HG03432 (cell line): ENCODE measurements around the gene CCDC148.
"Not testable (repeated sequence)": the region's sequence is repeated elsewhere in the genome, so short reads cannot be mapped to it uniquely, and the experiment has no call there.

Experiments used
- ATAC-seq: cut with Tn5 transposase; IDR thresholded peaks from one replicate; pipeline ENCODE4 v1.9.1; 2021; ENCODE audit warnings: mild to moderate bottlenecking, moderate library complexity; ENCODE audit not compliant: unreplicated experiment

CCDC148 gene

DNA sequence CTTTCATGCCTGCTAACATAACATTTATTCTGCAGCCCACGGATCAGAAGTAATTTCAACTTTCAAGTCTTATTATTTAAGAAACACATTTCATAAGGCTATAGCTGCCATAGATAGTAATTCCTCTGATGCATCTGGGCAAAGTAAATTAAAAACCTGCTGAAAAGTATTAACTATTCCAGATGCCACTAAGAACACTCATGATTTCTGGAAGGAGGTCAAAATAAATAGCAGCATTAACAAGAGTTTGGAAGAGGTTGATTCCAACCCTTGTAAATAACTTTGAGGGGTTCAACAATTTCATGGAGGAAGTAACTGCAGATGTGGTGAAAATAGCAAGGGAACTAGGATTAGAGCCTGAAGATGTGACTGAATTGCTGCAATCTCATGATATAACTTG lies 77.6 kb downstream of the CCDC148 start:
- no peak for ATAC-seq

DNA sequence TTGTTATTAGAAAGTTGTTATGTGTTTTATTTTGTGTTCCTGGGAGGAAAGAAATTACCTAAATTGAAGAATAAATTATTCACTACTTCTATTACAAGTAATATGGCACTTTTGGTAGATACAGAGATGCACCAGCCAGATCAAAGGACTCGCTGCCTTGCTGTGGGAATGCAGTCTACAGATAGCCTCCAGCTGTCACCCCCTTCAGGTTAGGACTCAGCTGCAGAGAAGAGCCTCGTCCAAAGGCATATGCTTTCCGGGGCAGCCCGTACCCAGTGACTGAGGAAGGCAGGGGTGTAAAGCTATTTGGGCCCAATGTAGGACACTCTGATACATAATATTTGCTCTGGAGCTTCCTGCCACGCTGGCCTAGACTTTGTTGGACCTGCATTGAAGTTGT lies 90.2 kb downstream of the CCDC148 start:
- ATAC-seq = no peak

- peak; percentile 68 for ATAC-seq
Observed at GRCh38 chr2:158359846-158360245, 96.7 kb downstream of the CCDC148 start.

DNA sequence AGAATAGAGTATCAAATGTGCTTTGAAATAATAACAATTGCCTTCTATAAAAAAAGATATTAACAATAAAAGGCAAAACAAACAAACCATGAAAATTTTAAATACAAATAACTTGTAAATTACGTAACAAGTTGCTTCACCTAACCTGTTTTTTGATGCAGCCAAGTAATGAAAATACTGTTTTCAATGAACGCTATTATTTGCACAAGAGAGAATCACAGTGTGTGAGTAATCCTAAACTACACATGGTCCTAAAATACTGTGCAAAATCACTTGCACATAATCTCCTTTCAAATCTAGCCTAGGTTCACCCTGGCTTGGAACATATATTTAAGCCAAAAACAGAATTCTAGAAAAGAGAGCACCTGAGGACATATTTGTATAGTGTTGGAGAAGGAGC lies 98.9 kb downstream of the CCDC148 start:
- no peak for ATAC-seq

- no peak for ATAC-seq
Observed at GRCh38 chr2:158357122-158357521, 99.4 kb downstream of the CCDC148 start.

DNA sequence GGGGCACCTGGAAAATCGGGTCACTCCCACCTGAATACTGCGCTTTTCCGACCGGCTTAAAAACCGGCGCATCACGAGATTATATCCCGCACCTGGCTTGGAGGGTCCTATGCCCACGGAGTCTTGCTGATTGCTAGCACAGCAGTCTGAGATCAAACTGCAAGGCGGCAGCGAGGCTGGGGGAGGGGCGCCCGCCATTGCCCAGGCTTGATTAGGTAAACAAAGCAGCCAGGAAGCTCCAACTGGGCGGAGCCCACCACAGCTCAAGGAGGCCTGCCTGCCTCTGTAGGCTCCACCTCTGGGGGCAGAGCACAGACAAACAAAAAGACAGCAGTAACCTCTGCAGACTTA lies 105.1 kb downstream of the CCDC148 start:
- not testable (repeated sequence) for ATAC-seq

DNA sequence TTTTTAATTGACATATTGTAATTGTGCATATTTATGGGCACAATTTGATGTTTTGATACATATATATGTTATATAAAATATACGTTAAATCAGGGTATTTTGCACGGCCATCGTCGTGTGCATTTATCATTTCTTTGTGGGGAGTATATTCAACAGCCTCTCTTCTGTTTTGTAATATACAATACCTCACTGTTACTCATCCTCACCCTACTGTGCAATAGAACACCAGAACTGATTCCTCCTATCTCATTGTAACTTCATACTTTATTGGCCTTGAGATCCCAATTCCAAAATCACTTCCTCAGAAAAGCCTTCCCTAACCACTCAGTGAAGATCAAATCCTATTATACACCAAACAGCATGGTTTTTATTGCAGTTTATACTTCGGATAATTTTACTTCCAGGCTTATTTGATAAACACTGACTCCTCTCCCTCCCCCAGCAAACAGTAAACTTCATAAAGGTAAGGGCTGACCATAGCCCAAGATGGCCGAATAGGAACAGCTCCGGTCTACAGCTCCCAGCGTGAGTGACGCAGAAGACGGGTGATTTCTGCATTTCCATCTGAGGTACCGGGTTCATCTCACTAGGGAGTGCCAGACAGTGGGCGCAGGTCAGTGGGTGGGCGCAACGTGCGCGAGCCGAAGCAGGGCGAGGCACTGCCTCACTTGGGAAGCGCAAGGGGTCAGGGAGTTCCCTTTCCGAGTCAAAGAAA lies 105.6 kb downstream of the CCDC148 start:
- not testable (repeated sequence) for ATAC-seq

- ATAC-seq = no peak
Observed at GRCh38 chr2:158346032-158346431, 110.5 kb downstream of the CCDC148 start.

DNA sequence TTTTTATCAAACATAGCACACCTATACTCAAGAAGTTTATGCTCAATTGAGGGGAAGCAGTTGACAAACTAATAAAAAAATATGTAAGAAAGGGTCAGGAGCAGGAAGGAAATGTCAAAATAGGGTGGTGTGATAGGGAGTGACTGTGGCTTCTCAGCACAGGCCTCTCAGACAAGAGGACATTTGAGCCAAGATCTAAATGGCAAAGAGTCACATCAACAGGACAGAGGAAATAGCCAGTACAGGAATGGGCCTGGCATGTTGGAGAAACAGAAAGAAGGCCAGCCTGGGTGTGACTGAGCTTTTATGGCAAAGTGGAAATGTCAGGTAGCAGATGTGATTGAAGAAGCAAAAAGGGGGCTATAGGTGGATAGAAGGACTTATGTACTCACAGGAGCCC lies 117.0 kb downstream of the CCDC148 start:
- no peak for ATAC-seq

DNA sequence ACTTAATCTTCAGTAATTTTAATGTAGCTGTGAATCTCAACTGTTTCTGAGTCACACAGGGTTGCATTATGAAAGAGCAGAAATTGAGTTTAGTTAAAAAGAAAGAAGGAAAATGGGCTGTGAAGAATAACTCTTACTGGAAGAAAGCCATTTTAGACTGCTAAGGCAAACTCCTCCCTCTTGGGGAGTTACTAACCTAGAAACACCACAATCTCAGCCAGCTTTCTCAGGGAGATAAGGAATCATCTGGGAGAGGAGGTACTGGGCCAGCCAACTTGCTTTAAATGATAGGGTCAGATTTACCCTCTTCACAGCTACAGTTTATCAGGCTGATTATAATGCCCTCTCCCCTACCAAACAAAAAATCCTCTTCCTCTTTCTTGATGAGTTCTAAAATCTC lies 119.5 kb downstream of the CCDC148 start:
- ATAC-seq = no peak

DNA sequence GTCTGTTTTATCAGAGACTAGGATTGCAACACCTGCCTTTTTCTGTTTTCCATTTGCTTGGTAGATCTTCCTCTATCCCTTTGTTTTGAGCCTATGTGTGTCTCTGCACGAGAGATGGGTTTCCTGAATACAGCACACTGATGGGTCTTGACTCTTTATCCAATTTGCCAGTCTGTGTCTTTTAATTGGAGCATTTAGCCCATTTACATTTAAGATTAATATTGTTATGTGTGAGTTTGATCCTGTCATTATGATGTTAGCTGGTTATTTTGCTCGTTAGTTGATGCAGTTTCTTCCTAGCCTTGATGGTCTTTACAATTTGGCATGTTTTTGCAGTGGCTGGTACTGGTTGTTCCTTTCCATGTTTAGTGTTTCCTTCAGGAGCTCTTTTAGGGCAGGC lies 124.8 kb downstream of the CCDC148 start:
- ATAC-seq = not testable (repeated sequence)

DNA sequence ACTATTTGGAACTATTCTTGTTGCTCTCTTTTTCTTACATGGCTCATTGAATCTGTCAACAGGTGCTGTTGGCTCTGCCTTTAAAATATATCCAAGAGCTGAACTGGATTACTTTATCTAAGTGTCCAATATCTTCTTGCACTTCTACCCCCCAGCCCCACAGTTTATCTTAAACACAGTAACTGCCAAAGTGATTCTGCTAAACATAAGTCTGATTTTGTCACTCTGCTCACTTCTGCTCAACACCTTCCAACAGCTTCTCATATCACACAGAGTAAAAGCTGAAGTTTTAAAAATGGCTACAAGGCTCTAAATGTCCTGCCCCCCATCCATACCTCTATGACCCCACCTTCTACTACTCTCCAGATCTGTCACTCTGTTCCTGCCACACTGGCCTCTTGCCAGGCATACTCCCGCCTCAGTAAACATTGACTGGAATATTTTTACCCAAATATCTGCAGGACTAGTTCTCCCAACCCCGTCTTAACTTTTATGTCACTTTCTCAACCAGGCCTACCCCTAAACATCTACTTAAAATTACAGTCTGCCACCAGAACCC lies 130.7 kb downstream of the CCDC148 start:
- ATAC-seq = no peak

DNA sequence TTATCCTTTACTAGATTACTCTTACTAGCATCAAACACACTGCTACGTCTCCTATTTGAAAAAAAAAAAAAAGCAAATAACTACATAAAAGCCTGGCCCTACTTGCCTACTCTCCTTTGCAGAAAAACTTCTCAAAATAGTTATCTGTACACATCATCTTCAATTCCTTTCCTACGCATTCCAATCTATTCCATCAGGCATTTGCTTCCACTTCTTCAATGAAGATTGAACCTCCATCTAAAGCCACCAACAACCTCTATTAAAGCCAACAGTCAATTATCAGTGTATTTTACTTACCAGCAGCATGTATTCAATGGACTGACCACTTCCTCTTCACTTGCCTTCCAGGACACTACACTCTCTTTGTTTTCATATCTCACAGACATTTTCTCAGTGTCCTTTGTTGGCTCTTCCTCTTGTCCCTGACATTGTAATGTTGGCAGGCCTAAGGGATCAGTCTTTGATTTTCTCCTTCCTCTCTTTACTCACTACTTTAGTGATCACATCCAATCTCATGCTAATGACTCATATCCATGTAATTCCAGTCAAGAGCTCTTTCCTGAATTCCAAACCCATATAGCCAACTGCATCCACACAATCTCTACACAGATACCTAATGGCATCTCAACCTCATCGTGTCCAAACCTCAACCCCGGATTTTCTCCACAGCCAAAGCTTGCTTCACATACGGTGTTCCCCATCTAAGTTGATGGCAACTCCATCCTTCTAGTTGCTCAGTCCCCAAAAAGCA lies 131.3 kb downstream of the CCDC148 start:
- ATAC-seq = no peak

- ATAC-seq = no peak
Observed at GRCh38 chr2:158323381-158323780, 133.2 kb downstream of the CCDC148 start.

DNA sequence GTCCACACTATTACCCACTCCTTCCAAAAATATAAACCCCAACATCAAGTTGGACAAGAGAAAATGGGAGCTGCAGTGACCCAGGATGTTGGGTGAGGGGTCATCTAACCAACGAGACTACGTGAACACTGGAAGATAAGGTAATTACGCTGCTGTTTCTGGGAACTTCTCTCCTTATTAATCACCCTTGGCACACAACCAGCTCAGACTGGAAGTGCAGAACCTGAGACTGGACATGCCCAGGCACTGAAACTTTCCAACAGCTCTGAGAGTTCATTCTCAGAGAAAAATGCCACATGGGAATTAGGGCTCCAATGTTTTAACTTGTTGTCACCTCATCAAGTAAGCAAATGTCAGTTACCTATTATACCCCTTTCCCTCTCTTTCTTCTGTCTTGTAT lies 135.3 kb downstream of the CCDC148 start:
- ATAC-seq = no peak

- no peak for ATAC-seq
Observed at GRCh38 chr2:158319269-158319668, 137.3 kb downstream of the CCDC148 start.

DNA sequence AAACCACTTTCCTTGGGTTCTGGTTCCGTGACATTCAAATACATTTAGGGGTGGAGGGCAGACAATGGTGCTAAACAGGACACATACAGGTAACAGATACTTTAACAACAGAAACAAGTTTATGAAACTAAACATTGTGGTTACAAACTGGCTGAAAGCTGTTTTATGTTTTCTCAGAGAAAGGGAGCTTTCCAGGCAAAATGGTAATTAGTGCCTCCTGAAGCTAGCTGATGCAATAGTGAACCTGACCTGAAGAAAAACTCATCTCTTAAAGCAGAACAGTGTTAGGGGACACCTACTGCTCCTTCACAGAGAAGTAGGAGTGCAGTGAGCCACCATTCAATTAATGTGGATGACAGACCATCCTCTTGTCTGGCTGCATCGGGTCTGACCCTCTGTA lies 138.9 kb downstream of the CCDC148 start:
- no peak for ATAC-seq

DNA sequence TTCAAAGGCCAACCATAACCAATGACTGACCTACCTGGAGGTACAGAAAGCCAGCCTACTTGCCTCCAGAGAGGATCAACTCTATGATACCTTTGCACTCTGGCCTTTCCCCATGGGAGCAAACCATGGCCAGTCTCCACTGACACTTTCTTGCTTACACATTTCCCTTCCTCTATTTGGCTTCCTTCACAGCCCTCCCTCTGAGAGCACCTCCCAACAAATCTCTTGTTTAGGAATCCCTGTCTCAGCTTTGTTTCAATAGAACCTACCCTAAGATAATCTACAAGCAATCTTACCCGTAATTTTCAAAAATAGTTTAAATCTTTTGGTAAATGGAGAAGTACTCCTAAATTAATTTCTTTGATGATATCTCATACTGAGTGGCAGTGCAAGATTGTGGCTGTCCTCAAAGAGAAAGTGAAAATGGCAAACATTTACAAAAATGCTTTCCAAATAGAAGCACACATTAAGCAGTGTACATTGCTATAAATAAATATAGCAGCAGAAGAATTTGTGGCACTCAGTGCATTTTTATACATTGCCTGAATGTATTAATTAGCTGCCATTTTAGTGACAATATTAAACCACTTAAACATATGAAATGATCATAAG lies 140.6 kb downstream of the CCDC148 start:
- peak; percentile 48 for ATAC-seq

DNA sequence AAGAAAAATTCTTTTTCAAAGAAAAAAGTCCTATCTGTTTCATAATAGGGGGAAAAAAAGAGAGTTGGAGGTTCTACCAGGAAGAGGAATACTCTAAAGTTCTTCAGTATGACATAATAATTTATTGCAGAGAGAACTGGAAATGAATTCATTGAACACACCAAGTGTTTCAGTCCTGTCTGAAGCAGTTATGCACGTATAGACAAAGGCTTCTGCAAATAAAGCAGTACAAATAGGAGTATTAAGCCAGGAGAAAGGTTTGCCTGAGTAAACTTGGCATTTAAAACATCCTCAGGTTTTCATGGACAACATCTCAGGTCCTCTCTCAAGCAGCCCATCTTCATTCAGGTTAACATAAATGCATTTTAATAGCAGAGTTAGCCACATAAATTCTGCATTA lies 141.6 kb downstream of the CCDC148 start:
- no peak for ATAC-seq

DNA sequence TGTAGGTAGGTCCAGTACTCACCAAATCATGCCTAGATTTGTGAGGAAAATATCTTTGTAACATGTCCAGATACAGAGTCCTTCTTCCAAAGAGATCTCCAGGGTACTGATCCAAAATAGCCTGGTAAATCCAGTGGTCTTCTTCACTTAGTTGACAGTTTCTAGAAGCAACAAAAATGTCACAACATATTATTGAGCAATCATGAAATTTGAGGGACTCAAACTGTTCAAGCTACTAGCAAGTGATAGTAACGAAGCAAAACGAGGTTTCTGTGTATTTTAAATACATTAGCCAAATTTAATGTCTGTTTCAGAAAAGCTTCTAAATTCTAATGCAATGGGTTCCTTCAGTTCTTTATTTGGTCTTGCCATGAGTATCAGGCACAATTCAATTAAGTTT lies 142.8 kb downstream of the CCDC148 start:
- ATAC-seq = no peak

DNA sequence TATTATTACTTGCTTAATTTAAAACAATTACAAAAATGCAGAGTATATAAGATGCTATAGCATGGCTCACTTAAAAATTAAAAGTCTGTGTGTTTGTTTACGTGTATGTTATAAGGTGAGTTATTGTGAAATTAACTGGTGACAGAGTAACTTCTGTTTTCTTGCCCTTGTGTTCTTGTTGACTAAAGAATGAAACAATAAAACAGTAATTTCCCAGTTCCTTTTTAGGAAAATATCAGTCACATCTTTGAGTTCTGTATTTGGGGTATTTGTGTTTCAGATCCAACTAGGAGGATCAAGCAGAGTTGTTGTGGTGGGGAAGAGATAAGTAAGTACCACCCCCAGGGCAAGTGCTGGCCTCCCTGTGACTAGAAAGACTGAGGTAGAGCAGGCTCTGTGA lies 143.6 kb downstream of the CCDC148 start:
- ATAC-seq = no peak

DNA sequence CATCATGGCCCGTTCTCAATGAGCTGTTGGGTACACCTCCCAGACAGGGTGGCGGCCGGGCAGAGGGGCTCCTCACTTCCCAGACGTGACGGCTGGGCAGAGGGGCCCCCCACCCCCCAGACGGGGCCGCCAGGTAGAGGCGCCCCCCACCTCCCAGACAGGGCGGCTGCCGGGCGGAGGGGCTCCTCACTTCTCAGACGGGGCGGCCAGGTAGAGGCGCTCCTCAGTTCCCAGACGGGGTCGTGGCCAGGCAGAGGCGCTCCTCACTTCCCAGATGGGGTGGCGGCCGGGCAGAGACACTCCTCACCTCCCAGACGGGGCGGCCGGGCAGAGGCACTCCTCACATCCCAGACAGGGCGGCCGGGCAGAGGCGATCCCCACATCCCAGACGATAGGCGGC lies 146.1 kb downstream of the CCDC148 start:
- ATAC-seq = not testable (repeated sequence)
